ENCODE results near the gene FBXW7. TPM values are rescaled to one million over a fixed set of nuclear protein-coding genes. Genes with fewer than 3 reads are reported as not detected.

FBXW7 gene
- polyA plus RNA-seq, 1 of the 3 experiments (the other 2 are of a cell fraction): 7.7 TPM

- TF ChIP-seq RCOR1 (IDR thresholded peaks at IDR 0.05; ENCODE audit: low read length): no peak
- TF ChIP-seq RAD21 (IDR thresholded peaks at IDR 0.05; ENCODE audit: low read length): peak; percentile 53
- peak; percentile 8; the same call in 1 of the 2 replicates for TF ChIP-seq SMC3 (IDR thresholded peaks at IDR 0.05; ENCODE audit: low read depth, low read length)
- no peak for TF ChIP-seq JUND (IDR thresholded peaks at IDR 0.05)
- WGBS (ENCODE audit: low lambda C conversion rate): 86% methylated on average over 1 of the region's 1 CpG
- H3K27ac ChIP-seq (ENCODE audit: low read depth in 2 of 2, low read length in 1 of 2): no peak overlapping the region
- peaks cover 2 to 12% of the 10 kb centered on the region in 2 experiments; a peak in 2 of 4 replicates for H3K4me1 ChIP-seq (ENCODE audit: control insufficient read depth in 1 of 2, insufficient read depth in 2 of 2, low read depth in 1 of 2, low read length in 1 of 2)
- peaks cover 62% of the 10 kb centered on the region for H3K79me2 ChIP-seq (ENCODE audit: insufficient read depth)
- H2AFZ ChIP-seq (ENCODE audit: low read depth): no peak overlapping the region
- no peak for DNase-seq
- H3K36me3 ChIP-seq (replicated peaks in 1 of 2; ENCODE audit: control insufficient read depth in 1 of 2, insufficient read depth in 2 of 2, low read length in 1 of 2): peaks cover 0 to 3% of the 10 kb centered on the region in 2 experiments
- H3K9me3 ChIP-seq: no peaks in the 10 kb centered on the region
- H3K4me2 ChIP-seq: no peak overlapping the region
- no peaks in the 10 kb centered on the region for H3K9me2 ChIP-seq
- no peaks in the 10 kb centered on the region for H3F3A ChIP-seq (replicated peaks; ENCODE audit: insufficient read depth)
- no peaks in the 10 kb centered on the region for H3K27me3 ChIP-seq (ENCODE audit: insufficient read depth)
- H3K9ac ChIP-seq: no peak overlapping the region
- H3K4me3 ChIP-seq (ENCODE audit: low read depth in 2 of 2, low read length in 1 of 2): no peak overlapping the region
- 0 out of 2 replicates have a peak, but pooled peaks cover 7% of the 10 kb centered on the region for H4K20me1 ChIP-seq (ENCODE audit: insufficient read depth)
- ChIA-PET POLR2A (no interaction called here), CTCF (interaction anchor here (0.7 to 1.3 kb wide), 2 partner anchors 41 to 181 kb away, joined by 3 to 4 read pairs; no protein-coding TSS in a partner anchor)
These were observed 75.4 kb downstream of the FBXW7 start for GRCh38 chr4:152460488-152460887.

GRCh38 chr4:152459326-152459725 lies 76.6 kb downstream of the FBXW7 start:
- Histone ChIP-seq H3K27ac (ENCODE audit: low read depth in 2 of 2, low read length in 1 of 2) (no peak overlapping the region), H3F3A (replicated peaks; ENCODE audit: insufficient read depth) (no peaks in the 10 kb centered on the region), H2AFZ (ENCODE audit: low read depth) (no peak overlapping the region), H3K9me3 (no peaks in the 10 kb centered on the region), H3K4me3 (ENCODE audit: low read depth in 2 of 2, low read length in 1 of 2) (no peak overlapping the region), H3K36me3 (replicated peaks in 1 of 2; ENCODE audit: control insufficient read depth in 1 of 2, insufficient read depth in 2 of 2, low read length in 1 of 2) (peaks cover 0 to 3% of the 10 kb centered on the region in 2 experiments), H3K9me2 (no peaks in the 10 kb centered on the region), H3K79me2 (ENCODE audit: insufficient read depth) (peaks cover 64% of the 10 kb centered on the region), H4K20me1 (ENCODE audit: insufficient read depth) (peaks cover 13% of the 10 kb centered on the region; the same call in 1 of the 2 replicates), H3K4me2 (no peak overlapping the region), H3K27me3 (ENCODE audit: insufficient read depth) (no peaks in the 10 kb centered on the region), H3K4me1 (ENCODE audit: control insufficient read depth in 1 of 2, insufficient read depth in 2 of 2, low read depth in 1 of 2, low read length in 1 of 2) (peaks cover 2 to 8% of the 10 kb centered on the region in 2 experiments; a peak in 2 of 4 replicates), H3K9ac (no peak overlapping the region)
- 88% methylated on average over 1 of the region's 1 CpG for WGBS (ENCODE audit: low lambda C conversion rate)
- POLR2A ChIA-PET: no interaction called here
- CTCF ChIA-PET: interaction anchor here (0.9 to 3.7 kb wide), 2 partner anchors 40 to 180 kb away, joined by 3 to 15 read pairs; no protein-coding TSS in a partner anchor
- no peak for DNase-seq
- TF ChIP-seq, protein P1, sequence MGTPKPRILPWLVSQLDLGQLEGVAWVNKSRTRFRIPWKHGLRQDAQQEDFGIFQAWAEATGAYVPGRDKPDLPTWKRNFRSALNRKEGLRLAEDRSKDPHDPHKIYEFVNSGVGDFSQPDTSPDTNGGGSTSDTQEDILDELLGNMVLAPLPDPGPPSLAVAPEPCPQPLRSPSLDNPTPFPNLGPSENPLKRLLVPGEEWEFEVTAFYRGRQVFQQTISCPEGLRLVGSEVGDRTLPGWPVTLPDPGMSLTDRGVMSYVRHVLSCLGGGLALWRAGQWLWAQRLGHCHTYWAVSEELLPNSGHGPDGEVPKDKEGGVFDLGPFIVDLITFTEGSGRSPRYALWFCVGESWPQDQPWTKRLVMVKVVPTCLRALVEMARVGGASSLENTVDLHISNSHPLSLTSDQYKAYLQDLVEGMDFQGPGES (IDR thresholded peaks at IDR 0.05; ENCODE audit: low read depth, low read length): no peak
- no peak for TF ChIP-seq MEF2A (IDR thresholded peaks at IDR 0.05; ENCODE audit: borderline replicate concordance, low read depth)
- TF ChIP-seq RXRA (IDR thresholded peaks at IDR 0.05; ENCODE audit: borderline replicate concordance, low read depth): no peak
- TF ChIP-seq SMC3 (IDR thresholded peaks at IDR 0.05; ENCODE audit: low read depth, low read length): no peak
- TF ChIP-seq GABPA (IDR thresholded peaks at IDR 0.05; ENCODE audit: low read depth): no peak
- TF ChIP-seq, protein P2, sequence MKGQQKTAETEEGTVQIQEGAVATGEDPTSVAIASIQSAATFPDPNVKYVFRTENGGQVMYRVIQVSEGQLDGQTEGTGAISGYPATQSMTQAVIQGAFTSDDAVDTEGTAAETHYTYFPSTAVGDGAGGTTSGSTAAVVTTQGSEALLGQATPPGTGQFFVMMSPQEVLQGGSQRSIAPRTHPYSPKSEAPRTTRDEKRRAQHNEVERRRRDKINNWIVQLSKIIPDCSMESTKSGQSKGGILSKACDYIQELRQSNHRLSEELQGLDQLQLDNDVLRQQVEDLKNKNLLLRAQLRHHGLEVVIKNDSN (IDR thresholded peaks at IDR 0.05; ENCODE audit: borderline replicate concordance, low read depth): no peak
- TF ChIP-seq, protein P3, sequence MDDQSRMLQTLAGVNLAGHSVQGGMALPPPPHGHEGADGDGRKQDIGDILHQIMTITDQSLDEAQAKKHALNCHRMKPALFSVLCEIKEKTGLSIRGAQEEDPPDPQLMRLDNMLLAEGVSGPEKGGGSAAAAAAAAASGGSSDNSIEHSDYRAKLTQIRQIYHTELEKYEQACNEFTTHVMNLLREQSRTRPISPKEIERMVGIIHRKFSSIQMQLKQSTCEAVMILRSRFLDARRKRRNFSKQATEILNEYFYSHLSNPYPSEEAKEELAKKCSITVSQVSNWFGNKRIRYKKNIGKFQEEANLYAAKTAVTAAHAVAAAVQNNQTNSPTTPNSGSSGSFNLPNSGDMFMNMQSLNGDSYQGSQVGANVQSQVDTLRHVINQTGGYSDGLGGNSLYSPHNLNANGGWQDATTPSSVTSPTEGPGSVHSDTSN (IDR thresholded peaks at IDR 0.05): no peak
- TF ChIP-seq MAX (IDR thresholded peaks at IDR 0.05; ENCODE audit: low read depth): no peak
- no peak for TF ChIP-seq NFIC (IDR thresholded peaks at IDR 0.05; ENCODE audit: borderline replicate concordance)
- no peak for TF ChIP-seq JUND (IDR thresholded peaks at IDR 0.05)
- TF ChIP-seq NRF1 (IDR thresholded peaks at IDR 0.05; ENCODE audit: low read depth, low read length): no peak
